Central memory CD8-positive, alpha-beta T cell (primary cell): ENCODE results near the gene ACTBL2.
"Not testable (repeated sequence)": the region's sequence is repeated elsewhere in the genome, so short reads cannot be mapped to it uniquely, and the experiment has no call there.

Experiments
- ATAC-seq: fragments of 150-1000 bp; cut with Tn5 transposase; replicated peaks from 2 replicates; pipeline ENCODE4 v1.10.0; 2022; ENCODE audit warnings: mild to moderate bottlenecking, moderate FRiP score, moderate number of reproducible peaks; ENCODE audit not compliant: poor library complexity, severe bottlenecking; ENCODE audit errors: extremely low read depth
- DNase-seq, 2 donors: peaks; one replicate each; pipeline ENCODE4 v3.0.0; 2021; ENCODE audit warnings: low spot score in 2 of 2
- H3K27ac Mint-ChIP-seq: one replicate; pipeline ENCODE4 v1.8.0; 2022; ENCODE audit warnings: low read depth, mild to moderate bottlenecking, moderate library complexity, mixed read lengths
- H3K27me3 Mint-ChIP-seq: one replicate; pipeline ENCODE4 v1.8.0; 2022; ENCODE audit warnings: mixed read lengths
- H3K36me3 Mint-ChIP-seq: one replicate; pipeline ENCODE4 v1.8.0; 2022; ENCODE audit warnings: mild to moderate bottlenecking, moderate library complexity, mixed read lengths; ENCODE audit not compliant: insufficient read depth
- H3K4me1 Mint-ChIP-seq: one replicate; pipeline ENCODE4 v1.8.0; 2022; ENCODE audit warnings: mixed read lengths
- H3K4me3 Mint-ChIP-seq: one replicate; pipeline ENCODE4 v1.8.0; 2022; ENCODE audit warnings: mild to moderate bottlenecking, moderate library complexity, mixed read lengths
- H3K9me3 Mint-ChIP-seq: one replicate; pipeline ENCODE4 v1.8.0; 2022; ENCODE audit warnings: mixed read lengths

The ACTBL2 gene

DNA sequence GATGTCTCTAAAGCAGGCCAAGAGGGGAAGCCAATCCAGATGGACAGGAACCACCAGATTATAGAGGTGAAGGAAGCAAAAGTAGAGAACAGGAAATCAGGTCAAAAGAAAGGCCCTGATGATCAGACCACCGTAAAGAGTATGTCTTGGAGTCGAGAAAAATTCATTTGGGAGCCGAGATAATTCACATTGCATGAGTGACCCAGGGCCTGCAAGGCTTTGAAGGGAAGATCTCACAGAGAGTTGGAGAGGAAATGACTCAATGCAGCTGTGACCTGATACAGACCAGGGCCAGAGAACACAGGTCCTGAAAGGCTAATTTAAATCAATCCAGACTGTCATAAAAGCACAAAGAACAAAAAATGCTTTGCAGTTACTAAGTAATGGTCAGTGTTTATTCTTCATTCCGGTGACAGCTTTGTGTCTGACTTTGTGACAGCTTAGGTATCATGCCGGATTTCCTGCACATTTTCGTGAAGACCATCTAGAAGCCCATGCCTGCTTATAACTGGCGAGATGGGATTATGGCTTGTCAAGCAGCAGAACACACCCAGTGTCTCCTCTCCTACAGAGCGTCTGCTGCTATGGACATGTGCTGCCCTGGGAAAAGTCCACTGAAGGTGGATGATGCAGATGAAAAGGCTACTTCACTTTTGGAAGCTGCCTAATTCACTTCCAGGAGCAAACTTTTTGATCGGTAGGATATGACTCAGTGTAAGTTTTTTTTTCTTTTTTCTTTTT, 5.8 kb upstream of the ACTBL2 start:
- H3K27ac Mint-ChIP-seq: no peak overlapping the region
- no peaks in the 10 kb centered on the region for H3K4me1 Mint-ChIP-seq
- no peak overlapping the region for H3K4me3 Mint-ChIP-seq
- no peak for ATAC-seq
- no peaks in the 10 kb centered on the region for H3K36me3 Mint-ChIP-seq
- peaks cover 41% of the 10 kb centered on the region for H3K27me3 Mint-ChIP-seq
- no peak for DNase-seq
- H3K9me3 Mint-ChIP-seq: no peaks in the 10 kb centered on the region

DNA sequence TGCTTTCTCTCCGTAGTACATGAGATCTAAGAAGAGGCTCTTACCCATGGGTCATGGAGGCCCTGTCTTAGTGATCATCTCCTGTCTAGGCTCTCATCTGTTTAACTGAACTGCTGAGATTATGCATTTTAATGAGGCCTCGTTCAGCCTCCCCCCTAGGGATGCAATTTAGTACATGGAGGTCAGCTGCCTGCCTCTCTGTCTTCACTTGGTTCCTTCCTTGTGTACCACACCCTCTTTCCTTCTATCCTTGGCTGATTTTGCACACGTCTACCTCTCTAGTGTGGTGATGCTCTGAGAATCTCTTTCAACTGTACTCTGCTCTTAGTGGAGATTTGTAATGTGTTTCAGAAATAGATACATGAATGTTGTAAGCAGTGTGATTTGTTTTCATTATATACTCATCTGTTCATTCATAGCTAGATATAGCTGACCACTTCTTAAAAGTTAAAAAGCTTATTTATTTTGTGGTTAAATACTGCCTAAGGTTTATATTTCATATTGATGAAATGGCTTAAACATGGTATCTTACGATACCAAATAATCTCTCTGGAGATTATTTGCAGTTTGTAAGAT, 3.5 kb upstream of the ACTBL2 start:
- H3K9me3 Mint-ChIP-seq: no peaks in the 10 kb centered on the region
- H3K4me1 Mint-ChIP-seq: no peaks in the 10 kb centered on the region
- DNase-seq (no peak), ATAC-seq (no peak)
- H3K36me3 Mint-ChIP-seq: no peaks in the 10 kb centered on the region
- H3K27me3 Mint-ChIP-seq: peaks cover 38% of the 10 kb centered on the region
- no peak overlapping the region for H3K4me3 Mint-ChIP-seq
- H3K27ac Mint-ChIP-seq: no peak overlapping the region

GRCh38 chr5:57478826-57479225, 3.8 kb downstream of the ACTBL2 start:
- H3K4me3 Mint-ChIP-seq: no peak overlapping the region

GRCh38 chr5:57476601-57477056, 6.0 kb downstream of the ACTBL2 start:
- Mint-ChIP-seq H3K27ac (no peak overlapping the region), H3K4me1 (no peaks in the 10 kb centered on the region)

More at GRCh38 chr5:57478826-57479225, 3.8 kb downstream of the ACTBL2 start:
- Mint-ChIP-seq H3K36me3 (no peaks in the 10 kb centered on the region), H3K27me3 (peaks cover 30% of the 10 kb centered on the region), H3K27ac (no peak overlapping the region), H3K4me1 (no peaks in the 10 kb centered on the region), H3K9me3 (no peaks in the 10 kb centered on the region)
- ATAC-seq (no peak), DNase-seq (no peak)

GRCh38 chr5:57470339-57470738, 12.3 kb downstream of the ACTBL2 start:
- DNase-seq (no peak), ATAC-seq (no peak)
- Mint-ChIP-seq H3K27me3 (peaks cover 25% of the 10 kb centered on the region), H3K36me3 (no peaks in the 10 kb centered on the region), H3K4me1 (no peaks in the 10 kb centered on the region), H3K4me3 (no peak overlapping the region), H3K27ac (no peak overlapping the region), H3K9me3 (no peaks in the 10 kb centered on the region)

More at GRCh38 chr5:57476601-57477056, 6.0 kb downstream of the ACTBL2 start:
- DNase-seq (no peak), ATAC-seq (no peak)
- Mint-ChIP-seq H3K36me3 (no peaks in the 10 kb centered on the region), H3K4me3 (no peak overlapping the region), H3K9me3 (no peaks in the 10 kb centered on the region), H3K27me3 (peaks cover 19% of the 10 kb centered on the region)

GRCh38 chr5:57468481-57469163, 14.0 kb downstream of the ACTBL2 start:
- no peaks in the 10 kb centered on the region for H3K9me3 Mint-ChIP-seq
- H3K4me1 Mint-ChIP-seq: no peaks in the 10 kb centered on the region
- no peak for DNase-seq

GRCh38 chr5:57466544-57466943, 16.1 kb downstream of the ACTBL2 start:
- no peak for ATAC-seq
- no peaks in the 10 kb centered on the region for H3K36me3 Mint-ChIP-seq
- peaks cover 25% of the 10 kb centered on the region for H3K27me3 Mint-ChIP-seq
- H3K4me3 Mint-ChIP-seq: no peak overlapping the region
- H3K9me3 Mint-ChIP-seq: no peaks in the 10 kb centered on the region
- no peaks in the 10 kb centered on the region for H3K4me1 Mint-ChIP-seq
- no peak overlapping the region for H3K27ac Mint-ChIP-seq
- no peak for DNase-seq

More at GRCh38 chr5:57468481-57469163, 14.0 kb downstream of the ACTBL2 start:
- Mint-ChIP-seq H3K27ac (no peak overlapping the region), H3K4me3 (no peak overlapping the region), H3K27me3 (peaks cover 25% of the 10 kb centered on the region), H3K36me3 (no peaks in the 10 kb centered on the region)
- ATAC-seq: no peak

GRCh38 chr5:57460056-57460455, 22.6 kb downstream of the ACTBL2 start:
- not testable (repeated sequence) for H3K27ac Mint-ChIP-seq, H3K9me3 Mint-ChIP-seq, DNase-seq

GRCh38 chr5:57458443-57458842, 24.2 kb downstream of the ACTBL2 start:
- ATAC-seq: no peak
- Mint-ChIP-seq H3K27ac (no peak overlapping the region), H3K4me3 (no peak overlapping the region), H3K4me1 (no peaks in the 10 kb centered on the region), H3K9me3 (no peaks in the 10 kb centered on the region), H3K36me3 (no peaks in the 10 kb centered on the region), H3K27me3 (peaks cover 9% of the 10 kb centered on the region)
- DNase-seq: no peak

More at GRCh38 chr5:57460056-57460455, 22.6 kb downstream of the ACTBL2 start:
- not testable (repeated sequence) for ATAC-seq, H3K4me3 Mint-ChIP-seq, H3K36me3 Mint-ChIP-seq, H3K4me1 Mint-ChIP-seq, H3K27me3 Mint-ChIP-seq

- Mint-ChIP-seq H3K4me1 (no peaks in the 10 kb centered on the region), H3K9me3 (no peaks in the 10 kb centered on the region), H3K4me3 (no peak overlapping the region), H3K36me3 (no peaks in the 10 kb centered on the region), H3K27ac (no peak overlapping the region), H3K27me3 (peaks cover 14% of the 10 kb centered on the region)
- DNase-seq (no peak), ATAC-seq (no peak)
Observed at GRCh38 chr5:57456531-57457135, 26.0 kb downstream of the ACTBL2 start.

DNA sequence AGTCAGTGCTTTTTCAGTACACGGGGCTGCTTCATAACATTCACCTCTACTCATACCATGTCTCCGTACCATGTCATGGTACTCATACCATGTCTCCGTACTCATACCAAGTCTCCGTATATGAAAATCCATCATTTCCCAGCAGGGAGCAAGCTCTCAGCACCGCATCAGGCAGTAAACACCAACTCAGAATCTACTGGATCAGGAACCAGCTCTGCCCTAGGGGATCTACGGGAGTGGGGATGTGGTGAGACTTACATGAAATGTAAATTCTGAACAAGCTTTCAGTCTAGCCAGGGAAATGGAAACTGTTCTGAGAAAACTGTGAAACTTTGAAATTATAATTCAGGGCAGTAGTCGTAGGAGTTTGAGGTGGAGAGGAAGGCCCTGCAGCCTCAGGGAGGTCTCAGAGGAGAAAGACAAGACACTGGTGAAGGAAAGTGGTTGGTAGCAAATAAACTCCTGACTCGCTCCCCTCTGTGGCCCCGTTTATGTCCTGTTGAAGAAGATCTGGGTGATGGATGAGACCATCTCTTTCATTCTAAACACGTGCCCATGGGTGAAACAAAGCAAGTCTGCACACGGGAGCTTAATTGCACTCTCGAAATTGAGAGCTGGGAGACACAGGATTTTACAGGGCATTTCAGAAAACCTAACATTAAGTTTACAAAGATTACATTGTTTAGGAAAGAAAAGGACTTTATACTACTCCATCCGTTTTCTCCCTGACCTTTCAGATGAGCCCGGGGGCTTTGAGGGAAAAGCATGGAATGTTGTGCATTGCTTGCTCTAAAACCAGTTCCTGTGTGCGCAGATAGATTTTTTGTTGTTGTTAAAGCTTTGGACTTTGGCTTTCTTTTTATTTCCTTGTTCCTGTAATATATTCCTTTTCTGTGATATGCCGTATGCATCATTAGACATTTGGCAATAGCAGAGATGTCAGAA, 26.8 kb downstream of the ACTBL2 start:
- DNase-seq (no peak), ATAC-seq (no peak)
- no peak overlapping the region for H3K27ac Mint-ChIP-seq
- no peaks in the 10 kb centered on the region for H3K9me3 Mint-ChIP-seq
- peaks cover 17% of the 10 kb centered on the region for H3K27me3 Mint-ChIP-seq
- no peaks in the 10 kb centered on the region for H3K36me3 Mint-ChIP-seq
- no peaks in the 10 kb centered on the region for H3K4me1 Mint-ChIP-seq
- H3K4me3 Mint-ChIP-seq: no peak overlapping the region

- Mint-ChIP-seq H3K27me3 (peaks cover 26% of the 10 kb centered on the region), H3K36me3 (no peaks in the 10 kb centered on the region), H3K4me3 (no peak overlapping the region), H3K4me1 (no peaks in the 10 kb centered on the region), H3K27ac (no peak overlapping the region), H3K9me3 (no peaks in the 10 kb centered on the region)
- DNase-seq (no peak), ATAC-seq (no peak)
Observed at GRCh38 chr5:57454896-57455295, 27.7 kb downstream of the ACTBL2 start.
